Testis (tissue), 3 donors: ENCODE data around the gene KIAA0753. TPM values are rescaled to one million over a fixed set of nuclear protein-coding genes. Genes with fewer than 3 reads are reported as not detected.

Experiments used
- DNase-seq: peaks from one replicate; pipeline ENCODE4 v3.0.0-alpha.2; 2019
- H3K27ac ChIP-seq, 2 donors: fragments of 200-600 bp; sonication (generic); one replicate each; pipeline ENCODE4 v1.5.1; 2019
- H3K27me3 ChIP-seq: fragments of 200-600 bp; sonication (generic); one replicate; pipeline ENCODE4 v1.5.1; 2019
- H3K36me3 ChIP-seq: fragments of 200-600 bp; sonication (generic); one replicate; pipeline ENCODE4 v1.5.1; 2017; ENCODE audit warnings: low read depth; ENCODE audit errors: missing control alignments
- H3K4me1 ChIP-seq: fragments of 200-600 bp; sonication (generic); one replicate; pipeline ENCODE4 v1.5.1; 2019
- H3K4me3 ChIP-seq, 2 donors: fragments of 200-600 bp; sonication (generic); one replicate each; pipeline ENCODE4 v1.5.1; 2017 to 2019
- H3K9me3 ChIP-seq: fragments of 200-600 bp; sonication (generic); one replicate; pipeline ENCODE4 v1.5.1; 2017
- POLR2A ChIP-seq: fragments of 450-650 bp; IDR thresholded peaks from one replicate; pipeline ENCODE4 v1.6.1; 2017; ENCODE audit warnings: antibody characterized with exemption, mild to moderate bottlenecking, moderate library complexity
- WGBS, 2 donors: methylation state at CpG; one replicate each; pipeline ENCODE4 v1.1.5; 2018; 5-methylcytosine and 5-hydroxymethylcytosine counted together
- intact Hi-C: fragments of 100-400 bp; cut with DNase I; formaldehyde crosslinking; loops from one replicate; pipeline ENCODE4 v1.15.1; 2023; ENCODE audit warnings: low total_unique reads
- polyA plus RNA-seq: library from polyadenylated mRNA; stranded (reverse); fragments of 350-450 nt; fragmentation: Illumina TruSeq; extraction: RNeasy Lipid Tissue Mini Kit (QIAGEN cat#74804); gene quantifications from one replicate; pipeline ENCODE4 v1.2.3, GENCODE V29; 2014; ENCODE audit warnings: low read depth, low replicate concordance; ENCODE audit not compliant: insufficient read depth
- total RNA-seq, 2 donors: library from RNA; depleted of rRNA; stranded (reverse); fragments of >200 nt; gene quantifications; one replicate each; pipeline ENCODE4 v1.2.3, GENCODE V29; 2016
- TF ChIP-seq, protein P1 (sequence below), 3 experiments: fragments of 450-650 bp in 2 of 3; fragments of 200-600 bp in 1 of 3; sonication (generic) in 1 of 3; IDR thresholded peaks; one replicate each; pipeline ENCODE4 v1.5.1; 2016 to 2019; ENCODE audit warnings: antibody characterized with exemption in 3 of 3, mild to moderate bottlenecking in 2 of 3, moderate library complexity in 1 of 3

The KIAA0753 gene
- total and polyA plus RNA-seq, 3 donors from 2014 or later, result 43.9 to 59.8 (median 44.7) TPM

DNA sequence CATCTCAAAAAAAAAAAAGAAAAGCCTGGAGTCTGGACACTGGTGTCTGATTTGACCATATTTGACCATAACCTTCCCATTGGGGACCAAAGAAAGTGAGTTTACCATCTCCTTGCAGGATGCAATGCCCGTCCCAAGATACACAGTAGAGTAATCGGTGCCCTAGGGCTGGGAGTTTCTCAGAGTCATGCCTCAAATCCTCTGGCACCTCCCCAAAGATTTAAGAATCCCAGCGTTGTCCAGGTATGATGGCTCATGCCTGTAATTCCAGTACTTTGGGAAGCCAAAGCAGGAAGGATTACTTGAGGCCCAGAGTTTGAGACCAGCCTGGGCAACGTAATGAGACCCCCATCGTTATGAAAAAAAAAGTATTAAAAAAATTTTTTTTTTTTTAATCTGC is 89.2 kb downstream of the KIAA0753 start:
- WGBS, 2 donors, result 83 to 90% methylated on average over 5 of the region's 5 CpGs
- intact Hi-C loops, result no loop called here
- H3K36me3 ChIP-seq, result no peaks in the 10 kb centered on the region
- DNase-seq, result no peak
- no peak overlapping the region for H3K27ac ChIP-seq
- peaks cover 12% of the 10 kb centered on the region for H3K4me1 ChIP-seq
- H3K9me3 ChIP-seq, result no peaks in the 10 kb centered on the region
- H3K27me3 ChIP-seq, result no peaks in the 10 kb centered on the region
- no peak overlapping the region for H3K4me3 ChIP-seq
- TF ChIP-seq POLR2A, result no peak
- TF ChIP-seq, protein P1, sequence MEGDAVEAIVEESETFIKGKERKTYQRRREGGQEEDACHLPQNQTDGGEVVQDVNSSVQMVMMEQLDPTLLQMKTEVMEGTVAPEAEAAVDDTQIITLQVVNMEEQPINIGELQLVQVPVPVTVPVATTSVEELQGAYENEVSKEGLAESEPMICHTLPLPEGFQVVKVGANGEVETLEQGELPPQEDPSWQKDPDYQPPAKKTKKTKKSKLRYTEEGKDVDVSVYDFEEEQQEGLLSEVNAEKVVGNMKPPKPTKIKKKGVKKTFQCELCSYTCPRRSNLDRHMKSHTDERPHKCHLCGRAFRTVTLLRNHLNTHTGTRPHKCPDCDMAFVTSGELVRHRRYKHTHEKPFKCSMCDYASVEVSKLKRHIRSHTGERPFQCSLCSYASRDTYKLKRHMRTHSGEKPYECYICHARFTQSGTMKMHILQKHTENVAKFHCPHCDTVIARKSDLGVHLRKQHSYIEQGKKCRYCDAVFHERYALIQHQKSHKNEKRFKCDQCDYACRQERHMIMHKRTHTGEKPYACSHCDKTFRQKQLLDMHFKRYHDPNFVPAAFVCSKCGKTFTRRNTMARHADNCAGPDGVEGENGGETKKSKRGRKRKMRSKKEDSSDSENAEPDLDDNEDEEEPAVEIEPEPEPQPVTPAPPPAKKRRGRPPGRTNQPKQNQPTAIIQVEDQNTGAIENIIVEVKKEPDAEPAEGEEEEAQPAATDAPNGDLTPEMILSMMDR (IDR thresholded peaks at IDR 0.05), result no peak

DNA sequence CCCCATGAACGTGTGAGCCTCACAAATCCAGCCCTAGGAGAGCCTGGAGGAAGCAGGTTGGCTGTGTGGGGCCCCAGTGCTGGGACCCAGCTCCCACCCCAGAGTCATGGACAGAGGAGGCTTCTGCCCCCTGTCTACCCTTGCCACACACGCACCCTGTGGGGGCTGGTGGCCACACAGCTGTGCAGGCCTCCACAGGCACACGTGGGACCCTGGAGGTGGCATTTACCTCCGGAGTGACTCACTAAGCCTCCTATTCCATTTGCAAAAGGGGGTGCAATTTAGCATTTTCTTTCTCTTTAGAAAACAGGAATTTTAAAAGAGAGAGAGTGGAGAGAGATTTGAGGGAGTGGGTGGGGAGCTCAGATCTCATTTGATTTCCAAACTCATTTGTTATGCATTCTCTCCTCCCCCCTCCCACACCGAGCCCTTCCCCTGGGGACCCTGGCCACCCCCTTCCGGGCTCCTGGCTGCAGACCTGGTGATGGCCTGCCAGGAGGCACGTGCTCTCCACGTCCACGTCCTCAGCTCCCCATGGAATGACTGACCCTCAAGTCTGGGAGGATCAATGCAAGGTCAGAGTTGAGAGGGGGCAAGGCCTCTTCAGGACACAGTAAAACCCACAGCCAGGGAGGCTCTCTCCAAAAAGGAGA is 91.0 kb downstream of the KIAA0753 start:
- Histone ChIP-seq H3K27ac (no peak overlapping the region), H3K4me3 (no peak overlapping the region), H3K4me1 (no peaks in the 10 kb centered on the region), H3K9me3 (no peaks in the 10 kb centered on the region), H3K36me3 (no peaks in the 10 kb centered on the region), H3K27me3 (no peaks in the 10 kb centered on the region)
- TF ChIP-seq, protein P1 (IDR thresholded peaks at IDR 0.05), result no peak
- no peak for TF ChIP-seq POLR2A
- no peak for DNase-seq
- 62 to 66% methylated on average over 6 to 9 of the region's 9 CpGs for WGBS, 2 donors
- intact Hi-C loops, result no loop called here

DNA sequence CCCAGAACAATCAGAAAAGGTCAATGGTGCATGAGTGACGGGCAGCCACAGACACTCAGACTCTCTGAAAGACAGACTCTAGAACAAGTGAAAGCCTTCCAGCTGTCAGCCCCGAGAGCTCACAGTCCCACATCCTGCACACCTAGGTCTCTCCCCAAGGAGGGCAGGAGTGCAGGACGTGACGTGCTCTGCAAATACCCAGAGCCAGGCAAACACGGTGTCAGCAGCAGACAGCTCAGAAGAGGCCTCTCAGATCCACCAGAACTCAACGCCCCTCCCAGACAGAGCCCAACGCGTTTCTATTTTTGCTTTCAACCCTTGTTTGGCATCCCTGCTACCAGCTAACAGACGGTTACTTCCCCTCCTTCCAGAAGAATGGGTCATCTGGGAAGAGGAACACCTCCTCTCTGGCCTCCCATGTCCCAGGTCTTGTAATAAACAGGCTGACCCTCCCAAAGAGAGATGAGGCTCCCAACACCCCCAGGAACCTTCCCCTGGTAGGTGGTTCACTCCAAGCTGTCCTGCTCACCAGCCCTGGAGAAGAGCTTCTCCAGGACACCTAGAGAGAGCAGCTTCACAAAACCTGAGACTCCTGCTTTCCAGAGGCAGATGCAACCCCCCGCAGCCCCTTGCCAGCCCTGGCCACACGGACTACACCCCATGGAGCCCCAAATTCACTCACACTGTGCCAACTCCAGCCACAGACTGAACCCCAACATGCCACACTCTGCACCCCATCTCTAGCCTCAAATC is 91.8 kb downstream of the KIAA0753 start:
- H3K4me3 ChIP-seq, result no peak overlapping the region

DNA sequence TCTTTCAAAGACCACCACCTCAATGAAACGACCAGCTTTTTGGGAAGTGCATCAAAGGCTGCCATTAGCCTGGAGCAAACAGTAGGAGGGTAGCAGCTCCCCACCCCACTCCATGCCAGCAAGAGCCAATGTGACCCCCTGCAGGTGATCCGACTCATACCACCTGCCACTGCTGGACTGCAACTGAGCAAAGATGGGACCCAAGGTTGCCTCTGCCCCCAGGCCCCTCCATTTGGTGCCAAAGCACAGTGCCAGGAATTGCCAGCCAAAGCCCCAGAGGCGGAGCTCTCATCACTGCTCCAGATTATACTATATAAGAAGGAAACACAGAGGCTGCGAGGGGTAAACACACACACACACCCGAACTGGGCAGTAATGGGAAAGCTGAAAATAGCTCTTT is 92.5 kb downstream of the KIAA0753 start:
- no peaks in the 10 kb centered on the region for H3K36me3 ChIP-seq

More for the DNA sequence above, 91.8 kb downstream of the KIAA0753 start:
- H3K36me3 ChIP-seq, result no peaks in the 10 kb centered on the region
- DNase-seq, result no peak
- TF ChIP-seq, protein P1 (IDR thresholded peaks at IDR 0.05), result no peak
- H3K27ac ChIP-seq, result no peak overlapping the region
- WGBS, 2 donors, result 59 to 60% methylated on average over 11 of the region's 11 CpGs
- H3K4me1 ChIP-seq, result no peaks in the 10 kb centered on the region
- H3K27me3 ChIP-seq, result no peaks in the 10 kb centered on the region
- intact Hi-C loops, result no loop called here
- no peaks in the 10 kb centered on the region for H3K9me3 ChIP-seq

More for the DNA sequence above, 92.5 kb downstream of the KIAA0753 start:
- no peaks in the 10 kb centered on the region for H3K27me3 ChIP-seq
- H3K4me3 ChIP-seq, result no peak overlapping the region
- no peak for DNase-seq
- H3K4me1 ChIP-seq, result no peaks in the 10 kb centered on the region
- 88 to 90% methylated on average over 4 to 5 of the region's 5 CpGs for WGBS, 2 donors
- TF ChIP-seq, protein P1 (IDR thresholded peaks at IDR 0.05), result no peak
- no peak for TF ChIP-seq POLR2A
- H3K9me3 ChIP-seq, result no peaks in the 10 kb centered on the region
- intact Hi-C loops, result no loop called here
- H3K27ac ChIP-seq, result no peak overlapping the region
